GM10248 (cell line): Measurements from ENCODE around the gene UCKL1.

Experiments used
- CTCF ChIA-PET: fragments of 300-600 bp; sonication (Branson Sonifier 250); formaldehyde crosslinking; extraction: SDS; loops from one replicate; lab custom pipeline; 2021; ENCODE audit warnings: antibody characterized with exemption; lab: Yijun Ruan, JAX
- POLR2A ChIA-PET: fragments of 350-650 bp; sonication (Branson Sonifier 250); formaldehyde crosslinking; extraction: SDS; loops from one replicate; lab custom pipeline; 2020; ENCODE audit warnings: antibody characterized with exemption; lab: Yijun Ruan, JAX
- DNase-seq: peaks from one replicate; pipeline ENCODE4 v3.0.0; 2012; ENCODE audit errors: extremely low spot score
- TF ChIP-seq, protein P1 (sequence below): IDR thresholded peaks from 2 replicates; pipeline ENCODE4 v1.5.1; 2012; ENCODE audit warnings: mild to moderate bottlenecking, low read depth; ENCODE audit errors: extremely low read depth, missing control alignments, control extremely low read depth

The UCKL1 gene

DNA sequence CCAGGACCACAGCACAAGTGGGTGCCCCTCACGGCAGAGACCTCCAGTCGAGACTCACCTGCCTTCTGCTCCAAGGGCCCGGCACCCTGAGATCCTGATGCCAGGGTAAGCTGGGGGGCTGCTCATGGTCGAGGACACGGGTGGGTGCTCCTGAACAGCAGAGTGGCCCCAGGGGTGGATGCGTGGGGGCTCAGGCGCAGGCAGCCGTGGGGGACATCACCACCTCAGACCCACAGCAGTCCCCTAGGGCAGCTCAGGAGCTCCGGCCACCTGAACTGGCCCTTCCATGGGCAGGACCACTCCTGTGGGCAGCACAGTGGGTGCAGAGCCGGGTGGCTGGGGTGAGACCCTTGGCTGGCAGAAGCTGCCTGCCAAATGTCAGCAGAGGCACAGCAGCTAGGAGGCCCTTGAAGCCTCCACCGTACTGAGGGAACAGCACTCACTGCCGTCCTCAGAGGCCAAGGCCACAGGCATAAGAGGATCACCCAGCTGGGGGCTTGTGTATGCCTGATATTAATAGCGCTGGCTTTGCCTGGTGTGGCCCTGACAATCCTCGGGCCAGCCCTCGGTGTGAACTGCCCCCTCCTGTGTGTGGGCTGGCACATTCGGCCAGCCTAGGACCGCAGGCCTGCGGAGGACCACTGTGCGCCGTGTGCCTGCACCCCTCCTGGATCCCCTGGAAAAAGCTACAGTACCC is 5.4 kb downstream of the UCKL1 start:
- TF ChIP-seq, protein P1, sequence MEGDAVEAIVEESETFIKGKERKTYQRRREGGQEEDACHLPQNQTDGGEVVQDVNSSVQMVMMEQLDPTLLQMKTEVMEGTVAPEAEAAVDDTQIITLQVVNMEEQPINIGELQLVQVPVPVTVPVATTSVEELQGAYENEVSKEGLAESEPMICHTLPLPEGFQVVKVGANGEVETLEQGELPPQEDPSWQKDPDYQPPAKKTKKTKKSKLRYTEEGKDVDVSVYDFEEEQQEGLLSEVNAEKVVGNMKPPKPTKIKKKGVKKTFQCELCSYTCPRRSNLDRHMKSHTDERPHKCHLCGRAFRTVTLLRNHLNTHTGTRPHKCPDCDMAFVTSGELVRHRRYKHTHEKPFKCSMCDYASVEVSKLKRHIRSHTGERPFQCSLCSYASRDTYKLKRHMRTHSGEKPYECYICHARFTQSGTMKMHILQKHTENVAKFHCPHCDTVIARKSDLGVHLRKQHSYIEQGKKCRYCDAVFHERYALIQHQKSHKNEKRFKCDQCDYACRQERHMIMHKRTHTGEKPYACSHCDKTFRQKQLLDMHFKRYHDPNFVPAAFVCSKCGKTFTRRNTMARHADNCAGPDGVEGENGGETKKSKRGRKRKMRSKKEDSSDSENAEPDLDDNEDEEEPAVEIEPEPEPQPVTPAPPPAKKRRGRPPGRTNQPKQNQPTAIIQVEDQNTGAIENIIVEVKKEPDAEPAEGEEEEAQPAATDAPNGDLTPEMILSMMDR: no peak
- ChIA-PET POLR2A (no interaction called here), CTCF (interaction anchor here (1.6 to 2.3 kb wide), 4 partner anchors 23 to 413 kb away, joined by 5 to 10 read pairs (median 6); partner anchors contain the start of genes PRPF6 and PTK6)
- DNase-seq: no peak

DNA sequence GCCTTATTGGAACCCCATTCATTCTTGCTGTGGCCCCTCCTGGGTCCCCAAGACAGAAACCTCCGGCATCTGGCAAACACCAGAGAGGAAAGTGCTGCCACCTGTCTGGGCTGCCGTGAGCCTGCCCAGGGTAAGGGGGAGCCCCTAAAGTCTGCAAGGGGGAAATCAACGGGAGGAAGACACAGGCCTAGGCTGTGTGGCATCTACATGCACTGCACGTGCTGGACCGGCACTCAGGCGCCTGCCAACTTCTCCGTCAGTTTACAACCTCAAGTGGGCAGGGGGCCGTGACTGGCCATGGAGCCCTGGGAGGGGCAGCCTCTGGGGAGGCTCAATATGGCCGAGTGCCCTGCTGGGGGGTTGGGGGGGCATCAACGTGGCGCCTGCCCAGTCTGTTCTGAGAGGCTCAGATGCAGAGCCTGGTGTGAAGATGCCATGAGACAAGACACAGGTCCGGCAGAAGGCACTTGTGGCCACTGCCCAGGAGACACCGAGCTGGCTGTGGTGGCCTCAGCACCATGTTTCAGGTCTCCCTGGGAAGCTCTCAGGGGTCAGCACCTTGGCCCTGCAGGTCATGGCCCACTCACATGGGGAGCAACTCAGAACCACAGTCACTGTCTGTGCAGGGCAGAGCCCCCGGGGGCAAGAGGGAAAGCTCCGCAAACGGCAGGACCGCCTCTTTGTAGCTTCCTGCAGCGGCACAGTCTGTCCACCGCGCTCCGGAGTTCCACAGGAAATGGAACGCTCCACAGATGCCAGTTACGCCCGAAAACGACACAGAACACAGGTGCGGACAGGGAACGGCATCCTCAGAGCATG is 8.4 kb downstream of the UCKL1 start:
- TF ChIP-seq, protein P1: peak; percentile 14
- no peak for DNase-seq
- ChIA-PET CTCF (no interaction called here), POLR2A (no interaction called here)

DNA sequence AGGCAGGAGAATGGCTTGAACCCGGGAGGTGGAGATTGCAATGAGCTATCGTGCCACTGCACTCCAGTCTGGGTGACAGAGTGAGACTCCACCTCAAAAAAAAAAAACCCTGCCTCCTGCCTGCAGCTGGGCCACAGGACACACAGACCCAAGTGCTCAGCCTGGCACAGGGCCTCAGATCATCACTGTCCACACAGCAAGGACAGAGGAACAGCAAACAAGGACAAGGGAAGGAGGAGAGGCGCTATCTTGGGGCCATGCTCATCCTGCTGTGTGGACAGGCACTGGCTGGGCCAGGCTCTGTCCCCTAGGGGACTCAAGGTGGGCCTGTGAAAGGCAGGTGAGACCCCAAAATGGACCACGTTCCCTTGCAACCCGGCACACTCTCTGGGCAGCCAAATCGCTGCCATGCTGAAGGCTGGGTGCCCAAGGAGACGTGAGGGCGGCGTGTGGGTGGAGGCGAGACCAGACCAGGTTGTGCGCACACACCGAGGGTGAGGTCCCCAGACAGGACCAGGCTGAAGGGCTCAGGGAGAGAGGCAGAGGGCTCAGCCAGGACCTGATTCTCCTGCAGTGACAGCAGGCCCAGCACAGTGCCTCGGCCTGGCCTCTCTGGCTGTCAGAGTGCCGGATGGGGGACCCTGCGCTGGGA is 9.1 kb downstream of the UCKL1 start:
- DNase-seq: no peak
- ChIA-PET CTCF (no interaction called here), POLR2A (no interaction called here)
- TF ChIP-seq, protein P1: no peak

DNA sequence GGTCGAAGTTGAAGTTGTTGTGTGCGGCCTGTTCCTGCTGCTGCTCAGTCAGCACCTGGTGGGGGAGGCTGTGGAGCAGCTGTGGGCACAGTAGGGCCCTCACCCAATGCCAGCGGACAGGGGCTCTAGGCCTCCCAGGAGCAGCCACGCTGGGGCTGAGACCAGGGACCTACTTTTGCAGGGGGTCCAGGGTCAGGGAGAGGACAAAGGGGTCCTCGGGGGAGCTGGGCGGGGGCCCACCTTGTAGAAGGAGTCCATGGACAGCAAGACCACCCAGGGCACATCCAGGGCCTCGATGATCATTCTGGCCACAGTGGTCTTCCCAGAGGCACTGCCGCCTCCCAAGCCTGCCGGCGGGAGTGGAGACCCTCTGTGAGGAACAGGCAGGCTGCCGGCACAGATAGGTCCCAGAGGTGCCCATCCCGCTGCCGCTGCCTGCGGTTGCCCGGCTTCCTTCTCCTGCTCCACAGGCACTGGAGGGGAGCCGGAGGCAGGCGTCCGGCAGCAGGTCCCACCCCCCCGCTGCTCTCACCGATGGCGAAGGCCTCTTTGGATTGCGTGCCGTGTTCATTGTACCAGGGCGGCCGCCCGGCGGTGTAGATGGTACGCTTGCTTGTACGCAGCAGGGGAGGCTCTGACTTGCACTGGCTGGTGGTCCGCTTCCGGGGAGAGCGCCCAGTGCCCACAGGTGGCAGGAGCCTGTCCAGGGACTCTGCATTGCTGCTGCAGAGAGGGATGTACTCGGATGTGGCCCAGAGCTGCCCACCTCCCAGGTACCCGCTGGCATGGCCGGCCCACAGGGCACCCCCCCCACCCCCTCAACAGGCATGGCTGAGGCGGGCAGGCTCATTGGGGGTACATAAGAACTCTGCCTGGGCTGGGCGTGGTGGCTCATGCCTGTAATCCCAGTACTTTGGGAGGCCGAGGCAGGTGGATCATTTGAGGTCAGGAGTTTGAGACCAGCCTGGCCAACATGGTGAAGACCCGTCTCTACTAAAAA is 10.0 kb downstream of the UCKL1 start:
- no peak for DNase-seq
- POLR2A ChIA-PET: no interaction called here
- CTCF ChIA-PET: no interaction called here
- TF ChIP-seq, protein P1: no peak

DNA sequence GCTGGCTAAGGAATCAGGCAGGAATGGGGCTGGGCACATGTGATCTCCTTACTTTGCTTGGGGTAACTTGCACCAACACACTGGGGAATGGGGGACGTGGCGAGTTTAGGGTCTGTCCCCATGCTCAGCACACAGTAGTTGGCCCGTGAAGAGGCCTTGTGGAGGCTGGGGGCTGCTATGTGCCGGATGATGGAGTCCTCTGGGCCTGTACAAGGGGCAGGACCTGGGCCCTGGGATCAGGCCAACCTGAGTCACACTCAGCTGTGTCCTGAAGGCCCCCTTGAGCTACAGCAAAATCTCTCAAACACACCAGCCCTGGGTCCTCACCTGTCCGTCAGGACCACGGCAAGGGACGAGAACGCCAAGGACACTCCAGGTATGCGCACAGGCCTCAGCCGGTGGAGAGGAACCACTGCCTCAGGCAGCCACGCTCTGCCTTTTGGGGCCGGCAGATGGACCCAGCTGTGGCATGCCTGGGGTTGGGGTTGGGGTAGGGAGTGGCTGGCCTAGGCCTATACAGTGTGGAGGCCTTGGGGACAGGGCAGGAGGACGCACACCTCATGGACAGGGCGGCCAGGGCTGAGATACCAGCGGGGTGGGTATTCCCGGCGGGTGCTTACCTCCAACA is 11.1 kb downstream of the UCKL1 start:
- DNase-seq: no peak
- CTCF ChIA-PET: no interaction called here
- TF ChIP-seq, protein P1: no peak
- POLR2A ChIA-PET: no interaction called here
